ENCODE results near the gene TEX264. TPM values are rescaled to one million over a fixed set of nuclear protein-coding genes. Genes with fewer than 3 reads are reported as not detected.
"Not testable (repeated sequence)": the region's sequence is repeated elsewhere in the genome, so short reads cannot be mapped to it uniquely, and the experiment has no call there.

TEX264 gene
- total RNA-seq, 1 donor from 2014 or later, result 31.5 TPM

- DNase-seq (ENCODE audit: low read depth, low spot score), result no peak
These were observed 44.4 kb downstream of the TEX264 start for GRCh38 chr3:51715231-51715976.

GRCh38 chr3:51715977-51716294 lies 44.9 kb downstream of the TEX264 start:
- DNase-seq (ENCODE audit: low read depth, low spot score), result no peak

DNA sequence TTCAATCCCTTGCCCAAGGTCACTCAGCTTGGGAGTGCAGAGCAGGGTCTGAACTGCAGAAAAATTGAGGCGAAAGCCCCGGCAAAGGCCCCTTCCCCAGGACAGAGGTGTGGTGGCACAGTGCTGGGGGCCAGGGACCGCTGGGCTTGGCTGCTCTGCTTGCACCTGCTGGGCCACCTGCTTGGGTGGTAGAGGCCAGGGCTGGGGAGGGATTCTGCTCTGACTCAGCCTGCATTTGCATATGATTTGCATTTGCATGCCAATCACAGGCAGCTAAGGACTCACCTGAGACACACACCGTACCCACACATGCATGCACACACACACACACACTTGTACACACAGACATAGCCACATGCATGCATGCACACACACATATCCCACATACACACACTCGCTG lies 45.8 kb downstream of the TEX264 start:
- DNase-seq (ENCODE audit: low read depth, low spot score), result no peak

GRCh38 chr3:51717446-51717845 lies 46.4 kb downstream of the TEX264 start:
- no peak for DNase-seq (ENCODE audit: low read depth, low spot score)

- DNase-seq (ENCODE audit: low read depth, low spot score), result no peak
These were observed 46.9 kb downstream of the TEX264 start for GRCh38 chr3:51717947-51718346.

DNA sequence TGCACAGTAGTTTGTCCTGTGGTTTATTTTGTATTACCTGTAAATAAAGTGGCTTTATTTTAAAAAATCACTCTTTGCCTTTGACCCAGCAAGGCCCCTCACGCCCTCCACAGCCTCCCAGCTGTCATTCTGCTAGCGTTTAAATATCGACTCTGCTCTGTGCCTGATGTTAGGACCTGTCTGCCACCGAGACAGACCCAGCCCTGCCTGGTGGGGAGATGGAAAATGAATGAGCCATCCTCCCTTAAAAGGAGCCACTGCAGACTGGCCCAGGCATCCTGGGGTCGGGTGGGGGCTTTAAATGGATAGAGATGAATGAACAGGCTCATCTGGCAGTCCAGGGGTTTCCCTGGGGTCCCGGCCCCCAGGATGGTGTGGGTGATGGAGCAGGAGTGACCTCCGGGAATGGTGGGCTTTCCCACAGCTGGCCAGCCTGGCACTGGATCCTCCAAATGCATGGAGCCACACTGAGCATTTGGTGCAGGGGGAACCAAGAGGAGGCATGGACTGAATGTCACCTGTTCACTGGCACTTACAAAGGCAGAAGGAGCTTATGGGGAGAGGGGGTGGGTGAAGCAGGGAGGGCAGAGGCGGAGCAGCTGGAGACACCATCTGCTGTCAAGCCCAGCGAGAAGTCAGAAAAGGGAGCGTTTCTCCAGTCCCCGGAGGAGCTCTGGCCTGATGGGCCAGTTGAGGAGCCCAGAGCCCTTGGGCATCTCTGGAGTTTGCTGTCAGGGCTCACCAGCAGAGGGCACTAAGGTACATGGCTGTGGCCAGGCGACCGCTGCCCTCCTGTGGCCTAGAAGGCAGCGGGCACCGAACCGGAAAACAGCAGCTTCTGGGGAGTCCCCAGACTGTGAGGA lies 47.7 kb downstream of the TEX264 start:
- DNase-seq (ENCODE audit: low read depth, low spot score), result no peak

- DNase-seq (ENCODE audit: low read depth, low spot score), result no peak
These were observed 48.5 kb downstream of the TEX264 start for GRCh38 chr3:51719410-51720025.

DNA sequence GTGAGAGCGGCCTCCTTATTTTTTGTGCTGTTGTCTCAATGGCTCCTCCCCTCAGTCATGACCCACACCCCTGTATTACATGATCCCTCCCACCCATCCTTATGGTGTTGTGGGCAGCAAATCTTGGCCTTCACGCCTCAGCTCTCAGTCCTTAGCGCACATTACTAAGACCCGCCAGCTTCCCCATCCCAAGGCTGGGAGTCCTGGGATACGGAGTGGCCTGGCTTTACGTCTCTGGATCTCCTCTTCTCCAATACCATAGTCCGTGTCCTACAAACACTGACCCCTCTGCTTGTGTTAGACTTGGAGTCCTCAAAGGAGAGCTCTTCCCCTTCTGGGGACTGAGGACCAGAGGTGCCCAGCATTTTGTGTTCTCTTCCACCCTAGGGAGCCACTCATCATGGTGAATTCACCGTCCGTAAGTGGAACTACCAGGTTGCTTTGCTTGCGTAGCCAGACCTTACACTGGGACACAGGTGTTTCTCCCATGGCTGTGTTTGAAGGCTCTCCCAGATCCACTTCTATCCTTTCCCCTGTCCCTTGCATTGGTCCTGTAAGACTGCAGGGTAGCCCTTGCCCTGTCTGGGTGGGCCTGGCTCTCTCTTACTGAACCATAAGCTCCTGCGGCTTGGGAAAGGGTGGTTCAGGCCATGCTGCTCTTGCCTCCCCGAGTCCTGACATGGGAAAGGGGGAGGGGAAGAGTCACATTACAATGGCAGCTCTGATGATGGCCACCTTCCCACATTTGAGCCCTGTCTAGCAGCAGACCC lies 49.4 kb downstream of the TEX264 start:
- no peak for DNase-seq (ENCODE audit: low read depth, low spot score)

GRCh38 chr3:51721062-51721745 lies 50.2 kb downstream of the TEX264 start:
- DNase-seq (ENCODE audit: low read depth, low spot score), result no peak

DNA sequence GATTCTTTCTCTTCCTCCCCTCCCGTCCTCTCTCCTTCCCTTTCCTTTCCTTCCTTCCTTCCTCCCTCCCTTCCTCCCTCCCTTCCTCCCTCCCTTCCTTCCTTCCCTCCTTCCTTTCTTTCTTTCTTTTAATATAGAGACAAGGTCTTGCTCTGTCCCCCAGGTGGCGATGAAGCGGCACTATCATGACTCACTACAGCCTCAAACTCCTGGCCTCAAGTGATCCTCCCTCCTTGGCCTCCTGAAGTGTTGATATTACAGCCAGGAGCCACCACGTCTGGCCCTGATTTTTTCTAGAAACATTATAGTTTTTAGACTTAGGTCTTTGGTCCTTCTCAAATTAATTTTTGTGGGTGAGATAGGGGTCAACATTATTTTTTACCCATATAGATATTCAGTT lies 51.3 kb downstream of the TEX264 start:
- no peak for DNase-seq (ENCODE audit: low read depth, low spot score)

GRCh38 chr3:51727500-51727899 lies 56.4 kb downstream of the TEX264 start:
- no peak for DNase-seq (ENCODE audit: low read depth, low spot score)

- no peak for DNase-seq (ENCODE audit: low read depth, low spot score)
These were observed 58.1 kb downstream of the TEX264 start for GRCh38 chr3:51729042-51729633.

- DNase-seq (ENCODE audit: low read depth, low spot score), result no peak
These were observed 63.0 kb downstream of the TEX264 start for GRCh38 chr3:51733859-51734571.

- no peak for DNase-seq (ENCODE audit: low read depth, low spot score)
These were observed 63.5 kb downstream of the TEX264 start for GRCh38 chr3:51734572-51734907.

GRCh38 chr3:51735039-51735438 lies 64.0 kb downstream of the TEX264 start:
- no peak for DNase-seq (ENCODE audit: low read depth, low spot score)

DNA sequence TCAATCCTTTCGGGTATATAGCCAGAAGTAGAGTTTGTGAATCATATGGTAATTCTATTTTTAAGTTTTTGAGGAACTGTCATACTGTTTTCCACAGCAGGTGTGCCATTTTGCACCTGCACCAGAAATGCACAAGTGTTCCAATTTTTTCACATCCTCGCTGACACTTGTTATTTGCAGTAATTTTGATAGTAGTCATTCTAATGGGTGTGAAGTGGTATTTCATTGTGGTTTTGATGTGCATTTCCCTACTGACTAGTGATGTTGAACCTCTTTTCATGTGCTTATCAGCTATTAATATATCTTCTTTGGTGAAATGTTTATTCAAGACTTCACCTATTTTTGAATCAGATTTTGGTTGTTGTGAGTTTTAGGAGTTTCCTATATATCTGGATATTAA lies 64.9 kb downstream of the TEX264 start:
- no peak for DNase-seq (ENCODE audit: low read depth, low spot score)

GRCh38 chr3:51739110-51739509 lies 68.1 kb downstream of the TEX264 start:
- DNase-seq (ENCODE audit: low read depth, low spot score), result no peak

DNA sequence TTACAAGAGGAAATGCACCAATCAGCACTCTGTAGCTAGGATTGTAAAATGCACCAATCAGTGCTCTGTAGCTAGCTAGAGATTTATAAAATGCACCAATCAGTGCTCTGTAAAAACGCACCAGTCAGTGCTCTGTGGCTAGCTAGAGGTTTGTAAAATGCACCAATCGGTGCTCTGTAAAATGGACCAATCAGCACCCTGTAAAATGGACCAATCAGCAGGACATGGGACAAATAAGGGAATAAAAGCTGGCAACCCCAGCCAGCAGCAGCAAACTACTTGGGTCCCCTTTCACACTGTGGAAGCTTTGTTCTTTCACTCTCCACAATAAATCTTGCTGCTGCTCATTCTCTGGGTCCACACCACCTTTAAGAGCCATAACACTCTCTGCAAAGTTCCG lies 71.3 kb downstream of the TEX264 start:
- DNase-seq (ENCODE audit: low read depth, low spot score), result not testable (repeated sequence)

DNA sequence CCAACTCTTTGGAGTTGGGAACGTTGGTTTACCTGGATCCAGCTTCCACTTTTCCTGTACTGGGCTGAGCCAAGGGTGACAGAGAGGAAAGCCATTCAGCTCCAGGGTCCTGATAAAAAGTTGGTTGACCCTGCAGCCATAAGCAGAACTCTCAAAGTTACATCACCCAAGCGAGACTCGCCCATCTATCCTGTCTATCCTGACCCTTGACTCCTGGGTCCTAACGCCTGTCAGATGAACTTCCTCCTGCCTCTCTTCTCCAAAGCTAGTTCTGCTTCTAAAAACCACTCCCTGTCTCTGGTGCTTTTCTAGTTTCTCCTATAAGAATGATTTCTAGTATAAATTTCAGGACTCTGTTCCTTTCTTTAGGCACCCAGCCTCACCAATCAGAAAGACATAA lies 71.9 kb downstream of the TEX264 start:
- not testable (repeated sequence) for DNase-seq (ENCODE audit: low read depth, low spot score)

DNA sequence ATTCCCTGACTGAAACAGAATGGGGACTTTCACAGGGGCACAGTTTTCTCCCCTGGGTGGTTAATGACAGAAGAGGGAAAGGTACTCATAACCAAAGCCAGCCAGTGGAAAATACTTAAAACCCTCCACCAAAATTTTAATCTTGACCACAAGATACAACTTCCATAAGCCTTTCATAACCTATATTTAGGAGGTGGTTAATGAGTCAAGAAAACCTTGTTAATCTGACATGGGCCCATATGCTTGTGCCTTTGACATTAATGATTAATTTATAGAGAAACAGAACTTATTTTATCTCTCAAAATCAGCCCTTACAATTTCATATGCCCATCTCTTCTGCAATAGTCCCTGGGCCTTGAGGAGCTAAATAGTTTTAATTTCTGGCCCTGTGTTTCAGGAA lies 76.8 kb downstream of the TEX264 start:
- no peak for DNase-seq (ENCODE audit: low read depth, low spot score)
